HepG2 (cell line): ENCODE measurements around the gene ADGRV1. TPM values are rescaled to one million over a fixed set of nuclear protein-coding genes. Genes with fewer than 3 reads are reported as not detected.
"Not testable (repeated sequence)": the region's sequence is repeated elsewhere in the genome, so short reads cannot be mapped to it uniquely, and the experiment has no call there.

Source experiments
- ATAC-seq: fragments of 200-7000 bp; cut with Tn5 transposase; 3 replicates; pipeline ENCODE4 v1.9.1; 2020; ENCODE audit warnings: mild to moderate bottlenecking, moderate library complexity
- BruUV-seq: library from RNA; stranded (reverse); fragments of 400-500 nt; replicated peaks from 2 replicates; lab custom pipeline; 2021; lab: Mats Ljungman, UMichigan
- CTCF ChIA-PET: fragments of 300-600 bp; formaldehyde crosslinking; extraction: SDS; loops from one replicate; lab custom pipeline; 2021; ENCODE audit warnings: low total read pairs, inconsistent platforms, low intra/inter-chr PET ratio; lab: Yijun Ruan, JAX
- POLR2A ChIA-PET: fragments of 350-600 bp; sonication (Branson Sonifier 250); formaldehyde crosslinking; loops from one replicate; lab custom pipeline; 2020; ENCODE audit warnings: antibody characterized with exemption, inconsistent platforms; lab: Yijun Ruan, JAX
- DNase-seq: peaks from one replicate; pipeline ENCODE4 v3.0.0-alpha.2; 2015; ENCODE audit warnings: low spot score
- FAIRE-seq: peaks from 3 replicates; lab custom pipeline; 2011; peaks lifted over from hg19 to GRCh38; lab: Jason Lieb, UNC
- H2AFZ ChIP-seq: one replicate; pipeline ENCODE4 v1.6.1; 2011; ENCODE audit warnings: low read length, inconsistent platforms
- H3K27ac ChIP-seq: fragments of 300-600 bp; 3 replicates; pipeline ENCODE4 v1.8.0; 2011; ENCODE audit warnings: mixed run types, mild to moderate bottlenecking, mixed read lengths, low read length, inconsistent platforms; ENCODE audit not compliant: insufficient read depth; ENCODE audit errors: extremely low read length
- H3K27me3 ChIP-seq, 2 experiments: fragments of 200-600 bp in 1 of 2; 2 replicates in 1 of 2; 3 replicates in 1 of 2; pipeline versions ENCODE4 v1.6.0 to v1.8.0; 2011; ENCODE audit warnings: low read length in 2 of 2, mild to moderate bottlenecking in 2 of 2, moderate library complexity in 2 of 2, inconsistent platforms in 1 of 2; ENCODE audit not compliant: insufficient read depth in 2 of 2, control insufficient read depth in 1 of 2
- H3K36me3 ChIP-seq, 2 experiments: fragments of 200-600 bp in 1 of 2; replicated peaks in 1 of 2; 2 replicates in 1 of 2; 3 replicates in 1 of 2; pipeline versions ENCODE4 v1.5.1 to v1.8.0; 2011; ENCODE audit warnings: low read length in 2 of 2, inconsistent platforms in 1 of 2; ENCODE audit not compliant: insufficient read depth in 2 of 2, control insufficient read depth in 1 of 2
- H3K4me1 ChIP-seq: 2 replicates; pipeline ENCODE4 v1.5.1; 2012; ENCODE audit warnings: low read length, inconsistent platforms; ENCODE audit not compliant: insufficient read depth
- H3K4me2 ChIP-seq: 2 replicates; pipeline ENCODE4 v1.6.0; 2011; ENCODE audit warnings: low read depth, low read length, inconsistent platforms
- H3K4me3 ChIP-seq, 3 experiments: fragments of 200-600 bp in 1 of 3; sonication (generic), shearing (Covaris generic) in 1 of 3; replicated peaks in 1 of 3; 2 replicates each; pipeline ENCODE4 v1.5.1; 2011 to 2016; ENCODE audit warnings: low read length in 3 of 3, inconsistent platforms in 2 of 3, low read depth in 2 of 3, mild to moderate bottlenecking in 2 of 3, control low read depth in 1 of 3, mixed read lengths in 1 of 3; ENCODE audit not compliant: insufficient read depth in 1 of 3
- H3K79me2 ChIP-seq: one replicate; pipeline ENCODE4 v1.6.1; 2011; ENCODE audit warnings: low read length, inconsistent platforms; ENCODE audit not compliant: insufficient read depth
- H3K9ac ChIP-seq: 2 replicates; pipeline ENCODE4 v1.6.0; 2011; ENCODE audit warnings: mild to moderate bottlenecking, low read depth, low read length, inconsistent platforms; ENCODE audit not compliant: insufficient read depth
- H3K9me3 ChIP-seq: 2 replicates; pipeline ENCODE4 v1.5.1; 2012; ENCODE audit warnings: mild to moderate bottlenecking, low read length
- H4K20me1 ChIP-seq: 2 replicates; pipeline ENCODE4 v1.6.0; 2011; ENCODE audit warnings: inconsistent platforms, mild to moderate bottlenecking, low read length, moderate library complexity; ENCODE audit not compliant: insufficient read depth
- ASH2L ChIP-seq: fragments of 300-600, 200-600 bp; sonication (generic); IDR thresholded peaks from 2 replicates; pipeline ENCODE4 v1.7.0; 2017; ENCODE audit warnings: low read depth, mild to moderate bottlenecking, moderate library complexity, mixed read lengths, low read length; ENCODE audit not compliant: insufficient read length
- DMAP1 ChIP-seq: IDR thresholded peaks from 2 replicates; pipeline ENCODE4 v1.6.1; 2016
- FOXA1 ChIP-seq, 2 experiments: fragments of 450-650 bp in 1 of 2; sonication (generic) in 1 of 2; formaldehyde crosslinking in 1 of 2; IDR thresholded peaks; 2 replicates each; pipeline versions ENCODE4 v1.4.0 to v1.6.1; 2016 to 2020; ENCODE audit warnings: missing genetic modification reagents in 1 of 2
- GABPA ChIP-seq, 2 experiments: IDR thresholded peaks; 2 replicates each; pipeline ENCODE4 v1.6.1; 2011 to 2016; ENCODE audit warnings: low read depth in 2 of 2, low read length in 1 of 2, missing biosample characterization in 1 of 2, missing genetic modification characterization in 1 of 2
- HDAC2 ChIP-seq: sonication (generic); formaldehyde crosslinking; IDR thresholded peaks from 2 replicates; pipeline ENCODE4 v1.4.0; 2020; ENCODE audit warnings: missing genetic modification reagents
- MYNN ChIP-seq: sonication (generic); formaldehyde crosslinking; IDR thresholded peaks from 2 replicates; pipeline ENCODE4 v1.4.0; 2020; ENCODE audit warnings: mild to moderate bottlenecking, low read depth, missing genetic modification reagents
- ZNF589 ChIP-seq: sonication (generic); formaldehyde crosslinking; conservative IDR thresholded peaks from 2 replicates; pipeline ENCODE4 v1.8.0; 2022; ENCODE audit warnings: mild to moderate bottlenecking, moderate library complexity, missing genetic modification reagents
- ZSCAN30 ChIP-seq: sonication (generic); formaldehyde crosslinking; IDR thresholded peaks from 2 replicates; pipeline ENCODE4 v1.5.0; 2020; ENCODE audit warnings: mild to moderate bottlenecking, missing genetic modification reagents
- WGBS: methylation state at CpG from one replicate; pipeline ENCODE4 v1.1.6; 2017; ENCODE audit warnings: low lambda C conversion rate; 5-methylcytosine and 5-hydroxymethylcytosine counted together
- in situ Hi-C: cut with HindIII; loops from 2 replicates; pipeline ENCODE4 v1.10.0; 2017; ENCODE audit warnings: low pct_unique_long_range_greater_than_20kb; ENCODE audit not compliant: extremely low pct_ligation_motif_present
- intact Hi-C: fragments of 100-400 bp; cut with micrococcal nuclease; formaldehyde crosslinking; loops from one replicate; pipeline ENCODE4 v1.10.0; 2022; ENCODE audit not compliant: unreplicated experiment
- polyA plus RNA-seq, 8 experiments: library from polyadenylated mRNA; depleted of rRNA in 3 of 8; stranded (reverse) in 7 of 8; unstranded in 1 of 8; fragments of >200 nt; fragmentation: Illumina TruSeq in 4 of 8; extraction: Trizol in 4 of 8; gene quantifications; 2 replicates each; pipeline versions ENCODE4 v1.2.1 to v1.2.3, GENCODE V29; 2011 to 2016; ENCODE audit warnings: low read depth in 4 of 8, missing spikeins in 1 of 8, mixed read lengths in 1 of 8; ENCODE audit not compliant: insufficient read depth in 1 of 8
- total RNA-seq, 5 experiments: library from RNA; depleted of rRNA; stranded (reverse); fragments of >200 nt; fragmentation: Illumina TruSeq; extraction: Trizol; gene quantifications; 2 replicates each; pipeline ENCODE4 v1.2.3, GENCODE V29; 2016; ENCODE audit warnings: low read depth in 1 of 5
- TF ChIP-seq, protein P1 (sequence below): sonication (generic); formaldehyde crosslinking; IDR thresholded peaks from 2 replicates; pipeline ENCODE4 v1.4.0; 2020; ENCODE audit warnings: mild to moderate bottlenecking, missing genetic modification reagents, borderline replicate concordance
- TF ChIP-seq, protein P2 (sequence below): sonication (generic); formaldehyde crosslinking; IDR thresholded peaks from 2 replicates; pipeline ENCODE4 v1.8.0; 2022; ENCODE audit warnings: mild to moderate bottlenecking, missing genetic modification reagents
- TF ChIP-seq, protein P3 (sequence below): sonication (generic); formaldehyde crosslinking; IDR thresholded peaks from 2 replicates; pipeline ENCODE4 v1.5.0; 2020; ENCODE audit warnings: missing genetic modification reagents
- TF ChIP-seq, protein P4 (sequence below): IDR thresholded peaks from 2 replicates; pipeline ENCODE4 v1.6.1; 2018; ENCODE audit warnings: missing genetic modification reagents
- TF ChIP-seq, protein P5 (sequence below): sonication (generic); formaldehyde crosslinking; IDR thresholded peaks from 2 replicates; pipeline ENCODE4 v1.5.1; 2020; ENCODE audit warnings: mild to moderate bottlenecking, missing genetic modification reagents, borderline replicate concordance

ADGRV1 gene
- total and polyA plus RNA-seq, 2 of the 13 experiments (the other 11 are each of a cell fraction or from before 2014, with no cell fraction given): 1.7 to 3.9 TPM

DNA sequence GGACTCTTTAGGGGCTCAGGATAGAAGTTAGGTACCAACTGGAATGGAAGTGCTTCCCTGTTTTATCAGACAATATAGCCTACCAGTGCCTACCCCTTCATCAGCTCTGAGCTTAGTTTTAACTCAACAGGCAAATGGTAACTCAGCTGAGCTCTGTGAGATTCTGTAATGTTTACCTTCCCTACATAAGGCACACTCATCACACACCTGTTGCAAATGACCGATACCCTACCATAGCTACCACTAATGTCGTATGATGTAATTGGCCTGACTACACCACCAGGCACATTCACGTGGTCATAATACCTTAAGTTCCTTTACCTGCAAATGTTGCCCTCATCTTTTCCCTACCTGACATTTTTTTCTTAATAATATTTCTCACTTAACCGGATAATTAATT is 254.8 kb downstream of the ADGRV1 start (continued):
- TF ChIP-seq, protein P1, sequence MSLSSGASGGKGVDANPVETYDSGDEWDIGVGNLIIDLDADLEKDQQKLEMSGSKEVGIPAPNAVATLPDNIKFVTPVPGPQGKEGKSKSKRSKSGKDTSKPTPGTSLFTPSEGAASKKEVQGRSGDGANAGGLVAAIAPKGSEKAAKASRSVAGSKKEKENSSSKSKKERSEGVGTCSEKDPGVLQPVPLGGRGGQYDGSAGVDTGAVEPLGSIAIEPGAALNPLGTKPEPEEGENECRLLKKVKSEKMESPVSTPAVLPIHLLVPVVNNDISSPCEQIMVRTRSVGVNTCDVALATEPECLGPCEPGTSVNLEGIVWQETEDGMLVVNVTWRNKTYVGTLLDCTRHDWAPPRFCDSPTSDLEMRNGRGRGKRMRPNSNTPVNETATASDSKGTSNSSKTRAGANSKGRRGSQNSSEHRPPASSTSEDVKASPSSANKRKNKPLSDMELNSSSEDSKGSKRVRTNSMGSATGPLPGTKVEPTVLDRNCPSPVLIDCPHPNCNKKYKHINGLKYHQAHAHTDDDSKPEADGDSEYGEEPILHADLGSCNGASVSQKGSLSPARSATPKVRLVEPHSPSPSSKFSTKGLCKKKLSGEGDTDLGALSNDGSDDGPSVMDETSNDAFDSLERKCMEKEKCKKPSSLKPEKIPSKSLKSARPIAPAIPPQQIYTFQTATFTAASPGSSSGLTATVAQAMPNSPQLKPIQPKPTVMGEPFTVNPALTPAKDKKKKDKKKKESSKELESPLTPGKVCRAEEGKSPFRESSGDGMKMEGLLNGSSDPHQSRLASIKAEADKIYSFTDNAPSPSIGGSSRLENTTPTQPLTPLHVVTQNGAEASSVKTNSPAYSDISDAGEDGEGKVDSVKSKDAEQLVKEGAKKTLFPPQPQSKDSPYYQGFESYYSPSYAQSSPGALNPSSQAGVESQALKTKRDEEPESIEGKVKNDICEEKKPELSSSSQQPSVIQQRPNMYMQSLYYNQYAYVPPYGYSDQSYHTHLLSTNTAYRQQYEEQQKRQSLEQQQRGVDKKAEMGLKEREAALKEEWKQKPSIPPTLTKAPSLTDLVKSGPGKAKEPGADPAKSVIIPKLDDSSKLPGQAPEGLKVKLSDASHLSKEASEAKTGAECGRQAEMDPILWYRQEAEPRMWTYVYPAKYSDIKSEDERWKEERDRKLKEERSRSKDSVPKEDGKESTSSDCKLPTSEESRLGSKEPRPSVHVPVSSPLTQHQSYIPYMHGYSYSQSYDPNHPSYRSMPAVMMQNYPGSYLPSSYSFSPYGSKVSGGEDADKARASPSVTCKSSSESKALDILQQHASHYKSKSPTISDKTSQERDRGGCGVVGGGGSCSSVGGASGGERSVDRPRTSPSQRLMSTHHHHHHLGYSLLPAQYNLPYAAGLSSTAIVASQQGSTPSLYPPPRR: no peak
- TF ChIP-seq, protein P2, sequence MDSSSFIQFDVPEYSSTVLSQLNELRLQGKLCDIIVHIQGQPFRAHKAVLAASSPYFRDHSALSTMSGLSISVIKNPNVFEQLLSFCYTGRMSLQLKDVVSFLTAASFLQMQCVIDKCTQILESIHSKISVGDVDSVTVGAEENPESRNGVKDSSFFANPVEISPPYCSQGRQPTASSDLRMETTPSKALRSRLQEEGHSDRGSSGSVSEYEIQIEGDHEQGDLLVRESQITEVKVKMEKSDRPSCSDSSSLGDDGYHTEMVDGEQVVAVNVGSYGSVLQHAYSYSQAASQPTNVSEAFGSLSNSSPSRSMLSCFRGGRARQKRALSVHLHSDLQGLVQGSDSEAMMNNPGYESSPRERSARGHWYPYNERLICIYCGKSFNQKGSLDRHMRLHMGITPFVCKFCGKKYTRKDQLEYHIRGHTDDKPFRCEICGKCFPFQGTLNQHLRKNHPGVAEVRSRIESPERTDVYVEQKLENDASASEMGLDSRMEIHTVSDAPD (CRISPR knock-in tag): no peak
- no peak for TF ChIP-seq ZSCAN30 (CRISPR knock-in tag)
- no peak for TF ChIP-seq GABPA (IDR thresholded peaks at IDR 0.05; ENCODE audit: low read depth, low read length)
- TF ChIP-seq GABPA (CRISPR knock-in tag; IDR thresholded peaks at IDR 0.05; ENCODE audit: low read depth): no peak
- TF ChIP-seq, protein P3, sequence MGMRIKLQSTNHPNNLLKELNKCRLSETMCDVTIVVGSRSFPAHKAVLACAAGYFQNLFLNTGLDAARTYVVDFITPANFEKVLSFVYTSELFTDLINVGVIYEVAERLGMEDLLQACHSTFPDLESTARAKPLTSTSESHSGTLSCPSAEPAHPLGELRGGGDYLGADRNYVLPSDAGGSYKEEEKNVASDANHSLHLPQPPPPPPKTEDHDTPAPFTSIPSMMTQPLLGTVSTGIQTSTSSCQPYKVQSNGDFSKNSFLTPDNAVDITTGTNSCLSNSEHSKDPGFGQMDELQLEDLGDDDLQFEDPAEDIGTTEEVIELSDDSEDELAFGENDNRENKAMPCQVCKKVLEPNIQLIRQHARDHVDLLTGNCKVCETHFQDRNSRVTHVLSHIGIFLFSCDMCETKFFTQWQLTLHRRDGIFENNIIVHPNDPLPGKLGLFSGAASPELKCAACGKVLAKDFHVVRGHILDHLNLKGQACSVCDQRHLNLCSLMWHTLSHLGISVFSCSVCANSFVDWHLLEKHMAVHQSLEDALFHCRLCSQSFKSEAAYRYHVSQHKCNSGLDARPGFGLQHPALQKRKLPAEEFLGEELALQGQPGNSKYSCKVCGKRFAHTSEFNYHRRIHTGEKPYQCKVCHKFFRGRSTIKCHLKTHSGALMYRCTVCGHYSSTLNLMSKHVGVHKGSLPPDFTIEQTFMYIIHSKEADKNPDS (CRISPR knock-in tag): no peak
- no peak for TF ChIP-seq DMAP1
- no peak for TF ChIP-seq MYNN (CRISPR knock-in tag)
- no peak for TF ChIP-seq HDAC2 (CRISPR knock-in tag)
- TF ChIP-seq, protein P4, sequence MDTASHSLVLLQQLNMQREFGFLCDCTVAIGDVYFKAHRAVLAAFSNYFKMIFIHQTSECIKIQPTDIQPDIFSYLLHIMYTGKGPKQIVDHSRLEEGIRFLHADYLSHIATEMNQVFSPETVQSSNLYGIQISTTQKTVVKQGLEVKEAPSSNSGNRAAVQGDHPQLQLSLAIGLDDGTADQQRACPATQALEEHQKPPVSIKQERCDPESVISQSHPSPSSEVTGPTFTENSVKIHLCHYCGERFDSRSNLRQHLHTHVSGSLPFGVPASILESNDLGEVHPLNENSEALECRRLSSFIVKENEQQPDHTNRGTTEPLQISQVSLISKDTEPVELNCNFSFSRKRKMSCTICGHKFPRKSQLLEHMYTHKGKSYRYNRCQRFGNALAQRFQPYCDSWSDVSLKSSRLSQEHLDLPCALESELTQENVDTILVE (CRISPR knock-in tag): no peak
- TF ChIP-seq FOXA1 (IDR thresholded peaks at IDR 0.05): no peak
- TF ChIP-seq FOXA1 (CRISPR knock-in tag; IDR thresholded peaks at IDR 0.05): no peak
- no peak for TF ChIP-seq ZNF589 (CRISPR knock-in tag)
- no peak for TF ChIP-seq ASH2L
- TF ChIP-seq, protein P5, sequence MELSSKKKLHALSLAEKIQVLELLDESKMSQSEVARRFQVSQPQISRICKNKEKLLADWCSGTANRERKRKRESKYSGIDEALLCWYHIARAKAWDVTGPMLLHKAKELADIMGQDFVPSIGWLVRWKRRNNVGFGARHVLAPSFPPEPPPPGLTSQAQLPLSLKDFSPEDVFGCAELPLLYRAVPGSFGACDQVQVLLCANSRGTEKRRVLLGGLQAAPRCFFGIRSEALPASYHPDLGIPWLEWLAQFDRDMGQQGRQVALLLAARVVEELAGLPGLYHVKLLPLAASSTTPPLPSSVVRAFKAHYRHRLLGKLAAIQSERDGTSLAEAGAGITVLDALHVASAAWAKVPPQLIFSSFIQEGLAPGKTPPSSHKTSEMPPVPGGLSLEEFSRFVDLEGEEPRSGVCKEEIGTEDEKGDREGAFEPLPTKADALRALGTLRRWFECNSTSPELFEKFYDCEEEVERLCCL: no peak

DNA sequence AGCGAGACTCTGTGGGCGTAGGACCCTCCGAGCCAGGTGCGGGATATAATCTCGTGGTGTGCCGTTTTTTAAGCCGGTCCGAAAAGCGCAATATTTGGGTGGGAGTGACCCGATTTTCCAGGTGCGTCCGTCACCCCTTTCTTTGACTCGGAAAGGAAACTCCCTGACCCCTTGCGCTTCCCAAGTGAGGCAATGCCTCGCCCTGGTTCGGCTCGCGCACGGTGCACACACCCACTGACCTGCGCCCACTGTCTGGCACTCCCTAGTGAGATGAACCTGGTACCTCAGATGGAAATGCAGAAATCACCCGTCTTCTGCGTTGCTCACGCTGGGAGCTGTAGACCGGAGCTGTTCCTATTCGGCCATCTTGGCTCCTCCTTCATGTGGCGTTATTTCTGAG is 263.5 kb downstream of the ADGRV1 start:
- 75% methylated on average over 14 of the region's 26 CpGs for WGBS
- not testable (repeated sequence) for BruUV-seq

More for the DNA sequence above, 263.5 kb downstream of the ADGRV1 start:
- H3K9me3 ChIP-seq, H4K20me1 ChIP-seq, H3K36me3 ChIP-seq, DNase-seq, H3K4me2 ChIP-seq, CTCF ChIA-PET, ATAC-seq, POLR2A ChIA-PET, H3K4me1 ChIP-seq, H3K9ac ChIP-seq, H3K4me3 ChIP-seq, H3K27me3 ChIP-seq, H3K27ac ChIP-seq, FAIRE-seq, in situ Hi-C loops, intact Hi-C loops, H2AFZ ChIP-seq, H3K79me2 ChIP-seq: not testable (repeated sequence)
